GM10248 (cell line): ENCODE measurements around the gene GRAMD1B.

ENCODE experiments used
- CTCF ChIA-PET: fragments of 300-600 bp; sonication (Branson Sonifier 250); formaldehyde crosslinking; extraction: SDS; loops from one replicate; lab custom pipeline; 2021; ENCODE audit warnings: antibody characterized with exemption; lab: Yijun Ruan, JAX
- POLR2A ChIA-PET: fragments of 350-650 bp; sonication (Branson Sonifier 250); formaldehyde crosslinking; extraction: SDS; loops from one replicate; lab custom pipeline; 2020; ENCODE audit warnings: antibody characterized with exemption; lab: Yijun Ruan, JAX
- DNase-seq: peaks from one replicate; pipeline ENCODE4 v3.0.0; 2012; ENCODE audit errors: extremely low spot score
- CTCF ChIP-seq: IDR thresholded peaks from 2 replicates; pipeline ENCODE4 v1.5.1; 2012; ENCODE audit warnings: mild to moderate bottlenecking, low read depth; ENCODE audit errors: extremely low read depth, missing control alignments, control extremely low read depth

Gene GRAMD1B

GRCh38 chr11:123588117-123588863 is 158.2 kb downstream of the GRAMD1B start:
- CTCF ChIA-PET: interaction anchor here (1.5 kb wide), 1 partner anchor 19 kb away, joined by 4 read pairs; no protein-coding TSS in a partner anchor
- no peak for DNase-seq

GRCh38 chr11:123588864-123589262 is 158.8 kb downstream of the GRAMD1B start:
- no peak for DNase-seq
- TF ChIP-seq CTCF: no peak
- CTCF ChIA-PET: no interaction called here
- POLR2A ChIA-PET: no interaction called here

More at GRCh38 chr11:123588117-123588863, 158.2 kb downstream of the GRAMD1B start:
- no peak for TF ChIP-seq CTCF
- POLR2A ChIA-PET: no interaction called here

- DNase-seq: no peak
- TF ChIP-seq CTCF: no peak
- ChIA-PET POLR2A (no interaction called here), CTCF (interaction anchor here (1.8 to 4.3 kb wide), 2 partner anchors 9 to 14 kb away, joined by 6 to 23 read pairs; no protein-coding TSS in a partner anchor)
These were observed 160.3 kb downstream of the GRAMD1B start for GRCh38 chr11:123590296-123590912.

GRCh38 chr11:123593570-123593969 is 163.5 kb downstream of the GRAMD1B start:
- POLR2A ChIA-PET: no interaction called here
- no peak for DNase-seq
- no peak for TF ChIP-seq CTCF
- CTCF ChIA-PET: interaction anchor here (1.3 to 4.3 kb wide), 2 partner anchors 13 to 17 kb away, joined by 4 to 23 read pairs; no protein-coding TSS in a partner anchor

GRCh38 chr11:123594188-123594901 is 164.3 kb downstream of the GRAMD1B start:
- CTCF ChIA-PET: interaction anchor here (1.3 kb wide), 2 partner anchors 14 to 18 kb away, joined by 4 to 6 read pairs; no protein-coding TSS in a partner anchor
- no peak for TF ChIP-seq CTCF
- DNase-seq: no peak
- POLR2A ChIA-PET: no interaction called here

- TF ChIP-seq CTCF: no peak
- DNase-seq: no peak
- ChIA-PET POLR2A (no interaction called here), CTCF (interaction anchor here (1.3 kb wide), 1 partner anchor 15 kb away, joined by 6 read pairs; no protein-coding TSS in a partner anchor)
These were observed 164.9 kb downstream of the GRAMD1B start for GRCh38 chr11:123594921-123595320.
